Liver (tissue), 9 donors: ENCODE results near the gene TMEM63A. TPM values are rescaled to one million over a fixed set of nuclear protein-coding genes. Genes with fewer than 3 reads are reported as not detected.

Experiments used
- DNase-seq: peaks from one replicate; pipeline ENCODE4 v3.0.0-alpha.2; 2017; ENCODE audit warnings: low spot score
- H3K27ac ChIP-seq, 2 donors: one replicate each; pipeline ENCODE4 v1.7.0; 2013; ENCODE audit warnings: inconsistent platforms in 2 of 2, low read length in 2 of 2, control low read depth in 1 of 2, low read depth in 1 of 2, mild to moderate bottlenecking in 1 of 2
- H3K27me3 ChIP-seq, 4 donors: one replicate each; pipeline versions ENCODE4 v1.6.1 to v1.7.0; 2013; ENCODE audit warnings: low read length in 3 of 4, inconsistent platforms in 1 of 4, mild to moderate bottlenecking in 1 of 4, moderate library complexity in 1 of 4; ENCODE audit not compliant: control insufficient read depth in 4 of 4, insufficient read depth in 4 of 4
- H3K36me3 ChIP-seq, 4 donors: one replicate each; pipeline versions ENCODE4 v1.6.1 to v1.7.0; 2013; ENCODE audit warnings: low read length in 3 of 4, mild to moderate bottlenecking in 3 of 4, low read depth in 1 of 4, moderate library complexity in 1 of 4; ENCODE audit not compliant: control insufficient read depth in 4 of 4, insufficient read depth in 3 of 4
- H3K4me1 ChIP-seq, 4 donors: one replicate each; pipeline versions ENCODE4 v1.6.1 to v1.7.0; 2013; ENCODE audit warnings: low read length in 3 of 4, mild to moderate bottlenecking in 3 of 4, moderate library complexity in 1 of 4; ENCODE audit not compliant: control insufficient read depth in 4 of 4, insufficient read depth in 4 of 4
- H3K4me3 ChIP-seq, 3 donors: one replicate each; pipeline versions ENCODE4 v1.6.1 to v1.7.0; 2013; ENCODE audit warnings: low read length in 3 of 3, control low read depth in 1 of 3, low read depth in 1 of 3, mild to moderate bottlenecking in 1 of 3
- H3K9ac ChIP-seq, 2 donors: one replicate each; pipeline ENCODE4 v1.7.0; 2013; ENCODE audit warnings: low read length in 2 of 2, mild to moderate bottlenecking in 2 of 2, moderate library complexity in 2 of 2, control low read depth in 1 of 2, low read depth in 1 of 2
- H3K9me3 ChIP-seq, 4 donors: one replicate each; pipeline versions ENCODE4 v1.6.1 to v1.7.0; 2013; ENCODE audit warnings: low read length in 3 of 4; ENCODE audit not compliant: control insufficient read depth in 4 of 4
- ATF3 ChIP-seq: IDR thresholded peaks from 2 replicates; pipeline ENCODE4 v1.6.1; 2016; ENCODE audit warnings: antibody characterized with exemption
- CTCF ChIP-seq: fragments of 150-350 bp; IDR thresholded peaks from 2 replicates; pipeline ENCODE4 v1.5.1; 2017; ENCODE audit warnings: improper control_type of control experiment, low read depth, low read length; ENCODE audit not compliant: missing input control
- EGR1 ChIP-seq, 2 donors: IDR thresholded peaks; 2 replicates each; pipeline ENCODE4 v1.6.1; 2016 to 2018; ENCODE audit warnings: antibody characterized with exemption in 2 of 2, low read depth in 2 of 2
- FOXA1 ChIP-seq: IDR thresholded peaks from 2 replicates; pipeline ENCODE4 v1.6.1; 2016; ENCODE audit warnings: antibody characterized with exemption
- FOXA2 ChIP-seq: IDR thresholded peaks from 2 replicates; pipeline ENCODE4 v1.6.1; 2016; ENCODE audit warnings: antibody characterized with exemption
- GABPA ChIP-seq, 2 donors: IDR thresholded peaks in 1 of 2; conservative IDR thresholded peaks in 1 of 2; 2 replicates each; pipeline ENCODE4 v1.6.1; 2016; ENCODE audit warnings: antibody characterized with exemption in 2 of 2, mild to moderate bottlenecking in 1 of 2, moderate library complexity in 1 of 2
- HNF4A ChIP-seq, 2 donors: conservative IDR thresholded peaks; 2 replicates each; pipeline ENCODE4 v1.6.1; 2016; ENCODE audit warnings: antibody characterized with exemption in 2 of 2, mild to moderate bottlenecking in 2 of 2
- HNF4G ChIP-seq: IDR thresholded peaks from 2 replicates; pipeline ENCODE4 v1.6.1; 2016; ENCODE audit warnings: antibody characterized with exemption
- JUND ChIP-seq, 2 donors: IDR thresholded peaks; 2 replicates each; pipeline ENCODE4 v1.6.1; 2016; ENCODE audit warnings: antibody characterized with exemption in 2 of 2
- MAX ChIP-seq: IDR thresholded peaks from 2 replicates; pipeline ENCODE4 v1.6.1; 2016; ENCODE audit warnings: antibody characterized with exemption
- NR2F2 ChIP-seq: IDR thresholded peaks from 2 replicates; pipeline ENCODE4 v1.6.1; 2016; ENCODE audit warnings: antibody characterized with exemption
- RAD21 ChIP-seq, 2 donors: IDR thresholded peaks; 2 replicates each; pipeline ENCODE4 v1.6.1; 2016; ENCODE audit warnings: antibody characterized with exemption in 2 of 2, mild to moderate bottlenecking in 2 of 2
- REST ChIP-seq: IDR thresholded peaks from 2 replicates; pipeline ENCODE4 v1.6.1; 2016; ENCODE audit warnings: antibody characterized with exemption, mild to moderate bottlenecking
- RXRA ChIP-seq, 2 donors: IDR thresholded peaks; 2 replicates each; pipeline ENCODE4 v1.6.1; 2017 to 2018; ENCODE audit warnings: antibody characterized with exemption in 2 of 2, mild to moderate bottlenecking in 1 of 2
- SP1 ChIP-seq: IDR thresholded peaks from 2 replicates; pipeline ENCODE4 v1.6.1; 2018; ENCODE audit warnings: antibody characterized with exemption, mild to moderate bottlenecking
- TAF1 ChIP-seq: conservative IDR thresholded peaks from 2 replicates; pipeline ENCODE4 v1.6.1; 2016; ENCODE audit warnings: antibody characterized with exemption, mild to moderate bottlenecking
- YY1 ChIP-seq: IDR thresholded peaks from 2 replicates; pipeline ENCODE4 v1.6.1; 2016; ENCODE audit warnings: antibody characterized with exemption, mild to moderate bottlenecking
- ZBTB33 ChIP-seq: IDR thresholded peaks from 2 replicates; pipeline ENCODE4 v1.6.1; 2016; ENCODE audit warnings: antibody characterized with exemption
- WGBS: extraction: QIAGEN DNeasy Blood & Tissue Kit; methylation state at CpG from one replicate; pipeline ENCODE4 v1.1.7; 2013; 5-methylcytosine and 5-hydroxymethylcytosine counted together
- polyA plus RNA-seq, 2 donors: library from polyadenylated mRNA; stranded (reverse) in 1 of 2; unstranded in 1 of 2; fragments of 200-250 nt in 1 of 2; fragments of >200 nt in 1 of 2; fragmentation: Nextera tagmentation in 1 of 2; extraction: Ambion mirVana in 1 of 2; gene quantifications; one replicate each; pipeline versions ENCODE4 v1.2.1 to v1.2.3, GENCODE V29; 2013 to 2015
- total RNA-seq, 2 donors: library from RNA; depleted of rRNA; stranded (reverse); fragments of >200 nt; gene quantifications; one replicate each; pipeline ENCODE4 v1.2.3, GENCODE V29; 2014
- donor health status: healthy.
- donor health status: healthy.
- donor health status: healthy.
- donor health status: healthy.
- donor health status: healthy.

Gene TMEM63A
- total and polyA plus RNA-seq, 4 donors: 9.6 to 54.0 (median 11.6) TPM

GRCh38 chr1:225816643-225817538 is 65.3 kb downstream of the TMEM63A start:
- no peak for DNase-seq
- Histone ChIP-seq H3K9ac (peak overlapping the region in 1 of 2 donors; percentile 40), H3K4me1 (peaks cover 40 to 88% (median 81%) of the 10 kb centered on the region in 4 donors), H3K4me3 (peak overlapping the region in 2 of 3 donors; percentile 12 to 15), H3K27me3 (no peaks in the 10 kb centered on the region), H3K9me3 (no peaks in the 10 kb centered on the region), H3K27ac (peak overlapping the region; percentile 91), H3K36me3 (no peaks in the 10 kb centered on the region)
- WGBS: 27% methylated on average over 17 of the region's 17 CpGs
- TF ChIP-seq FOXA1 (peak; percentile 2), JUND (IDR thresholded peaks at IDR 0.05) (no peak), SP1 (no peak), RXRA (IDR thresholded peaks at IDR 0.05) (peak in 1 of 2 donors; percentile 26), REST (peak; percentile 16), NR2F2 (peak; percentile 47), YY1 (peak; percentile 47)

- Histone ChIP-seq H3K9ac (no peak overlapping the region), H3K9me3 (no peaks in the 10 kb centered on the region), H3K36me3 (no peaks in the 10 kb centered on the region), H3K4me1 (peaks cover 39 to 83% (median 80%) of the 10 kb centered on the region in 4 donors), H3K27ac (peak overlapping the region; percentile 35 to 40), H3K27me3 (no peaks in the 10 kb centered on the region), H3K4me3 (no peak overlapping the region)
- no peak for DNase-seq
- TF ChIP-seq ZBTB33: no peak
- no peak for TF ChIP-seq FOXA2
- no peak for TF ChIP-seq EGR1 (IDR thresholded peaks at IDR 0.05; ENCODE audit: low read depth in 2 of 2)
- no peak for TF ChIP-seq FOXA1
- TF ChIP-seq YY1: no peak
- no peak for TF ChIP-seq ATF3
- TF ChIP-seq RXRA (IDR thresholded peaks at IDR 0.05): no peak
- no peak for TF ChIP-seq JUND (IDR thresholded peaks at IDR 0.05)
- no peak for TF ChIP-seq NR2F2
- no peak for TF ChIP-seq HNF4G
- TF ChIP-seq HNF4A (conservative IDR thresholded peaks at IDR 0.05): no peak
- TF ChIP-seq MAX: no peak
- TF ChIP-seq SP1: no peak
- no peak for TF ChIP-seq REST
- TF ChIP-seq TAF1: no peak
- no peak for TF ChIP-seq CTCF
- TF ChIP-seq RAD21 (IDR thresholded peaks at IDR 0.05): no peak
- no peak for TF ChIP-seq GABPA (IDR thresholded peaks at IDR 0.05 in 1 of 2, conservative IDR thresholded peaks at IDR 0.05 in 1 of 2)
- 91% methylated on average over 17 of the region's 17 CpGs for WGBS
Measured at GRCh38 chr1:225815526-225816178, 66.5 kb downstream of the TMEM63A start.
